GM23248 (cell line): Measurements from ENCODE around the gene DDX10.

Experiments used
- EZH2 ChIP-seq: fragments of 200-600 bp; sonication (generic); IDR thresholded peaks from 2 replicates; pipeline ENCODE4 v1.6.1; 2018; ENCODE audit warnings: antibody characterized with exemption, mild to moderate bottlenecking; ENCODE audit not compliant: insufficient read depth, poor library complexity, severe bottlenecking
- EZH2phosphoT487 ChIP-seq: fragments of 200-600 bp; sonication (generic); IDR thresholded peaks from 2 replicates; pipeline ENCODE4 v1.6.1; 2018; ENCODE audit warnings: antibody characterized with exemption, moderate library complexity, mild to moderate bottlenecking, low read depth; ENCODE audit not compliant: insufficient read depth

DNA sequence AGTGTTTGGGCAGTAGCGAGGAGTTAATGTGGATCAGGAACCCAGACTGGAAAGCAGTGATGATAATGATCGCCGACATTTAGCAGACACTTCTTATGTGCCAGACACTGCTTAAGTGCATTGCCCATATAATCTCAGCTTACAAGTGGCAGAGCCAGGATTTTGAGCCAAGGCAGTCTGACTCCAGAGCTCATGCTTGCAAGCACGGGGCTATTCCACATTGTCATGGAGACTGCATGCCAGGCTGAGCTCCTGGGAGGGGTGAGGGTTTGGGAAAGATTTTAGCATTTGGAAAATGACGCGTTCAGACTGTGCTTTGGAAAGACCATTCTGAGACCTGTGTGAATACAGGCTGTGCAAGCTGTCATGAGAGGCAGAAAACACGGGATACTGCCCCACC, 302.7 kb downstream of the DDX10 start:
- TF ChIP-seq EZH2 (no peak), EZH2phosphoT487 (no peak)
